ENCODE results near the gene PAQR7.

- TF ChIP-seq CTCF (IDR thresholded peaks at IDR 0.05; ENCODE audit: poor library complexity, severe bottlenecking), result no peak
- TF ChIP-seq EZH2 (IDR thresholded peaks at IDR 0.05; ENCODE audit: borderline replicate concordance, insufficient read depth, low read length, poor library complexity, severe bottlenecking), result no peak
- no peak for TF ChIP-seq EP300 (conservative IDR thresholded peaks at IDR 0.05; ENCODE audit: poor library complexity, severe bottlenecking)
- no peak for TF ChIP-seq RAD21 (conservative IDR thresholded peaks at IDR 0.05)
These were observed 10.1 kb upstream of the PAQR7 start for GRCh38 chr1:25885602-25886001.
